ENCODE data around the gene TRAPPC2L.

DNA sequence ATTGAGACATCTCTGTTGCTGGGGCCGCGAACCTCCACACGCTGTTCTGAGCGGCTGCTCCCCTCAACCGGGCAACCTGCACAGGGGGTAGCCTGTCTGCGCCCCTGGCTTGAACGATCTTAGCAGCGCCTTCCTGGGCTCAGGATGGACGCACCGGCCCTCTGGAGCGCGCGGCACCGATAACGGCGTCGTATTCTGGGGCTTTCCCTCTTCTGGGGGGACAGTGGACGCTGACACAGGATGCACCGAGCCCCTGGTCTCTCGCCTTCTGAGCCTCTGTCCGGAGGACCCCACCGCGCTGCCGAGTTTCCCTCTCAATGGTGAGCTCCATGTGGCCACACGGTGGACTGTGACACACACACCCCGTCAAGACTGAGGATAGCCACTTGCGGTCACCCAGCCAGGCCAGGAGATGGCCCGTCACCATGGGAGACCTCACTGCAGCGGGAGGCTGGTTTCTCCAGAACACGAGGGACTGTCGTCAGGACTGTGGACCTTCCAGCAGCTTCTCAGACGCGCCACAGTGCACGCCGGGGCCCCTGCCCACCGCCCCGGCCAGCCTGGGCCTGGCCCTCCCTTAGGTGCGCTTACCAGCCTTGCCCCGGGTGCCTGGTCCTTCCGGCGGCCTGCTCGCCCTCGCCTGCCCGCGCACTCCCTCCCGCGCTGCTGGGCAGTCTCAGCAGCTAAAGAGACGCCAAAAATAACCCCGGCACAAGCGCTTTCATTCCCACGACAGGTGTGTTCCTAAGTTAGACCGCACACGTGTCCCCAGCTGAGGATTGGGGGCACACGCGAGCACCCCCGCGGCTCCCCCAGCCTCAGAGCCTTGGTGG is 39.5 kb downstream of the TRAPPC2L start:
- no peak for TF ChIP-seq CTCF (IDR thresholded peaks at IDR 0.05)
- no peak for TF ChIP-seq ZFX (IDR thresholded peaks at IDR 0.05; ENCODE audit: borderline replicate concordance)

Measured in 22Rv1 (cell line).